ENCODE data around the gene ZNF791.

DNA sequence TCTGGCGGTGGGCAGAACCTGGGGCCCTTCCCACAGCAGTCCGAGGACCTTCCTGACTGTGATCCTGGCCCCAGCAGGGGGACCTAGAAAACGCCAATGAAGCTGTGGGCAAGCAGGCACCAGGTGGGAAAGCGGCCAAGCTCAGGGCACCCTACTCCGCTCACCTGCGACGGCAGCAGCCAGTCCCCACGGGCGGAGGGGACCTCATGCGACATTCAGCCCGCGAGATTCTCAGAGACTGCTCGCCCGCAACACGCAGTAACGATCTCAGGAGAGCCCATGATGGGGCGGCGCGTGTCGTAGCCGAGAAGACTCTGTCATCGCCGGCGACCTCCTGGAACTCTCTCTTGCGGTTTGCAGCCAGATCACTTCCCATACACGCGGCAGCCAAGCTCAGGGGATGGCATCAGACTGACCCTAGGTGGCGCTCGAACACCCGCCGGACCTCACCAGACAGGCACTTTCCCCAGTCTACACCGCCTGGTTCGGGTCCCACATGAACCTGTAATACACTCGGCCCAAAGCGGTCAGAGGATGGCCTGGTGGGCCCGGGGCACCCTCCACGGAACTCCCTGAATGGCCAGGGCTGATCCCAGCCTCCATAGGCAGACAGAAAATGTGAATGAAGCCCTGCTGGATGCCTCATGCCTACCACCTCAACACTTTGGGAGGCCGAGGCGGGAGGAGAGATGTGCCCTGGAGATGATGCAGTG lies 29.3 kb downstream of the ZNF791 start:
- TF ChIP-seq, protein P1, sequence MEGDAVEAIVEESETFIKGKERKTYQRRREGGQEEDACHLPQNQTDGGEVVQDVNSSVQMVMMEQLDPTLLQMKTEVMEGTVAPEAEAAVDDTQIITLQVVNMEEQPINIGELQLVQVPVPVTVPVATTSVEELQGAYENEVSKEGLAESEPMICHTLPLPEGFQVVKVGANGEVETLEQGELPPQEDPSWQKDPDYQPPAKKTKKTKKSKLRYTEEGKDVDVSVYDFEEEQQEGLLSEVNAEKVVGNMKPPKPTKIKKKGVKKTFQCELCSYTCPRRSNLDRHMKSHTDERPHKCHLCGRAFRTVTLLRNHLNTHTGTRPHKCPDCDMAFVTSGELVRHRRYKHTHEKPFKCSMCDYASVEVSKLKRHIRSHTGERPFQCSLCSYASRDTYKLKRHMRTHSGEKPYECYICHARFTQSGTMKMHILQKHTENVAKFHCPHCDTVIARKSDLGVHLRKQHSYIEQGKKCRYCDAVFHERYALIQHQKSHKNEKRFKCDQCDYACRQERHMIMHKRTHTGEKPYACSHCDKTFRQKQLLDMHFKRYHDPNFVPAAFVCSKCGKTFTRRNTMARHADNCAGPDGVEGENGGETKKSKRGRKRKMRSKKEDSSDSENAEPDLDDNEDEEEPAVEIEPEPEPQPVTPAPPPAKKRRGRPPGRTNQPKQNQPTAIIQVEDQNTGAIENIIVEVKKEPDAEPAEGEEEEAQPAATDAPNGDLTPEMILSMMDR (IDR thresholded peaks at IDR 0.05; ENCODE audit: low read depth, low read length, poor library complexity, severe bottlenecking) = peak; percentile 93
- TF ChIP-seq EZH2phosphoT487 (IDR thresholded peaks at IDR 0.05; ENCODE audit: borderline replicate concordance, low read length) = no peak

Measured in DOHH2 (cell line).